Measurements from ENCODE around the gene FBXL16.
A peak's percentile ranks its signal among the peaks of the same experiment; 100 is the strongest.

FBXL16 gene

DNA sequence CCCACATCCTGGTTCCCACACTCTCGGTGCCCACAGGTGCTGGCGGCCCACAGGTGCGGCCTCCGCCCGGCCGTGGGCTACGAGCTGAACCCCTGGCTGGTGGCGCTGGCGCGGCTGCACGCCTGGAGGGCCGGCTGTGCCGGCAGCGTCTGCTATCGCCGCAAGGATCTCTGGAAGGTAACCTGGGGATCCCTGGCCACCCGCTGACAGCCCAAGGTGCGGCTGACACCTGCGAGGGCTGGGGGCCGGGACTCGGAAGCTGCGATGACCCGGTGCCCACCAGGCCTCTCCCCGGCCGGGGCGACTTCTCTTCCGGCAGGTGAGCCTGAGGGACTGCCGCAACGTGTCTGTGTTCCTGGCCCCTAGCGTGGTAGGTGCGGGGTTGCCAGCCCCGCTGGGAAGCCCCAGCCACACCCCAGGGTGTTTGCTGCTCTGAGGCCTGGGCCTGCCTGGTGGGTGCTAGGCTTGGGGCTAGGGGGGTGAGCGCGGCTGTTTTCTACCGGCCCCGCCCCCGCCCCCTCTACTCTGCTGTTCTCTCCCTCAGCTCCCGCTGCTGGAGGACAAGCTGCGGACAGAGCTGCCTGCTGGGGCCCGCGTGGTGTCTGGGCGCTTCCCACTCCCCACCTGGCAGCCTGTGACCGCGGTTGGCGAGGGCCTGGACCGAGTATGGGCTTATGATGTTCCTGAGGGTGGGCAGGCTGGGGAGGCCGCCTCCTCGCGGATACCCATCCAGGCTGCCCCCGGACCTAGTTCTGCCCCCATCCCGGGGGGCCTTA lies 16.4 kb upstream of the FBXL16 start:
- Histone ChIP-seq H2BK120ac (ENCODE audit: low read depth, low read length) (no peak overlapping the region), H3K4me1 (ENCODE audit: control insufficient read depth, low read depth, low read length) (peaks cover 4% of the 10 kb centered on the region), H3K4ac (ENCODE audit: low read depth, low read length) (no peak overlapping the region), H4K8ac (ENCODE audit: low read depth, low read length) (no peak overlapping the region), H3K23ac (ENCODE audit: low read length) (no peak overlapping the region), H3K27ac (ENCODE audit: low read depth, low read length) (no peak overlapping the region), H3K36me3 (ENCODE audit: control insufficient read depth, insufficient read depth, low read length) (no peaks in the 10 kb centered on the region), H3K18ac (ENCODE audit: low read length) (no peak overlapping the region), H2AK5ac (ENCODE audit: low read length) (no peak overlapping the region), H3K4me2 (ENCODE audit: low read length) (no peak overlapping the region), H2BK15ac (replicated peaks; ENCODE audit: low read depth) (no peak overlapping the region), H3K27me3 (ENCODE audit: insufficient read depth, low read length, poor library complexity) (no peaks in the 10 kb centered on the region), H3K9ac (ENCODE audit: low read length) (no peak overlapping the region), H2BK5ac (ENCODE audit: low read length) (no peak overlapping the region), H3K4me3 (ENCODE audit: low read length) (no peak overlapping the region), H3K79me1 (ENCODE audit: low read length) (no peaks in the 10 kb centered on the region), H3K56ac (ENCODE audit: low read length) (peak overlapping the region; percentile 49), H3K79me2 (ENCODE audit: control insufficient read depth, insufficient read depth, low read length) (no peaks in the 10 kb centered on the region), H4K5ac (ENCODE audit: low read length) (no peak overlapping the region)
- no peak for DNase-seq
- no CpG with 5 or more reads among the region's 51 CpGs for WGBS (ENCODE audit: extremely low coverage, insufficient coverage, low lambda C conversion rate)

GRCh38 chr16:720990-721764 lies 15.6 kb upstream of the FBXL16 start, which contains the start of gene ANTKMT:
ANTKMT (plus strand) TSS chr16:721146; CDS start chr16:721275, 129 bp downstream.
- H4K8ac ChIP-seq (ENCODE audit: low read depth, low read length), result no peak within 1 kb of the TSS
- peak; percentile 95 for DNase-seq
- peak within 1 kb of the TSS; percentile 95 for H3K9ac ChIP-seq (ENCODE audit: low read length)
- no peaks in the 10 kb centered on the region for H3K27me3 ChIP-seq (ENCODE audit: insufficient read depth, low read length, poor library complexity)
- no peaks in the 10 kb centered on the region for H3K79me2 ChIP-seq (ENCODE audit: control insufficient read depth, insufficient read depth, low read length)
- H2BK120ac ChIP-seq (ENCODE audit: low read depth, low read length), result no peak within 1 kb of the TSS
- H2AK5ac ChIP-seq (ENCODE audit: low read length), result no peak within 1 kb of the TSS
- H3K27ac ChIP-seq (ENCODE audit: low read depth, low read length), result peak within 1 kb of the TSS; percentile 80
- no peak within 1 kb of the TSS for H4K5ac ChIP-seq (ENCODE audit: low read length)
- no peaks in the 10 kb centered on the region for H3K36me3 ChIP-seq (ENCODE audit: control insufficient read depth, insufficient read depth, low read length)
- H2BK15ac ChIP-seq (replicated peaks; ENCODE audit: low read depth), result no peak within 1 kb of the TSS
- H3K56ac ChIP-seq (ENCODE audit: low read length), result peak within 1 kb of the TSS; percentile 98
- H3K4me1 ChIP-seq (ENCODE audit: control insufficient read depth, low read depth, low read length), result peaks cover 4% of the 10 kb centered on the region
- H2BK5ac ChIP-seq (ENCODE audit: low read length), result peak within 1 kb of the TSS; percentile 89
- H3K4me2 ChIP-seq (ENCODE audit: low read length), result peak within 1 kb of the TSS; percentile 92
- H3K4ac ChIP-seq (ENCODE audit: low read depth, low read length), result peak within 1 kb of the TSS; percentile 50
- WGBS (ENCODE audit: extremely low coverage, insufficient coverage, low lambda C conversion rate), result no CpG with 5 or more reads among the region's 106 CpGs
- no peaks in the 10 kb centered on the region for H3K79me1 ChIP-seq (ENCODE audit: low read length)
- peak within 1 kb of the TSS; percentile 66 for H3K23ac ChIP-seq (ENCODE audit: low read length)
- H3K18ac ChIP-seq (ENCODE audit: low read length), result peak within 1 kb of the TSS; percentile 54
- H3K4me3 ChIP-seq (ENCODE audit: low read length), result peak within 1 kb of the TSS; percentile 65

- Histone ChIP-seq H2BK15ac (replicated peaks; ENCODE audit: low read depth) (no peak overlapping the region), H3K23ac (ENCODE audit: low read length) (peak overlapping the region; percentile 66), H3K56ac (ENCODE audit: low read length) (peak overlapping the region; percentile 98), H2BK120ac (ENCODE audit: low read depth, low read length) (no peak overlapping the region), H3K36me3 (ENCODE audit: control insufficient read depth, insufficient read depth, low read length) (no peaks in the 10 kb centered on the region), H3K27me3 (ENCODE audit: insufficient read depth, low read length, poor library complexity) (peaks cover 4% of the 10 kb centered on the region), H3K27ac (ENCODE audit: low read depth, low read length) (peak overlapping the region; percentile 80), H3K79me2 (ENCODE audit: control insufficient read depth, insufficient read depth, low read length) (no peaks in the 10 kb centered on the region), H2BK5ac (ENCODE audit: low read length) (peak overlapping the region; percentile 89), H2AK5ac (ENCODE audit: low read length) (no peak overlapping the region), H3K4me1 (ENCODE audit: control insufficient read depth, low read depth, low read length) (peaks cover 4% of the 10 kb centered on the region), H4K5ac (ENCODE audit: low read length) (no peak overlapping the region), H3K18ac (ENCODE audit: low read length) (peak overlapping the region; percentile 35), H3K4me2 (ENCODE audit: low read length) (peak overlapping the region; percentile 92), H4K8ac (ENCODE audit: low read depth, low read length) (no peak overlapping the region), H3K79me1 (ENCODE audit: low read length) (no peaks in the 10 kb centered on the region), H3K9ac (ENCODE audit: low read length) (peak overlapping the region; percentile 95), H3K4ac (ENCODE audit: low read depth, low read length) (peak overlapping the region; percentile 50), H3K4me3 (ENCODE audit: low read length) (peak overlapping the region; percentile 65)
- peak; percentile 83 for DNase-seq
- WGBS (ENCODE audit: extremely low coverage, insufficient coverage, low lambda C conversion rate), result no CpG with 5 or more reads among the region's 38 CpGs
Observed at GRCh38 chr16:720447-720989, 14.9 kb upstream of the FBXL16 start.

GRCh38 chr16:719815-720446 lies 14.3 kb upstream of the FBXL16 start:
- H3K18ac ChIP-seq (ENCODE audit: low read length), result no peak overlapping the region
- H3K9ac ChIP-seq (ENCODE audit: low read length), result peak overlapping the region; percentile 95
- no peak for DNase-seq
- peaks cover 7% of the 10 kb centered on the region for H3K27me3 ChIP-seq (ENCODE audit: insufficient read depth, low read length, poor library complexity)
- H3K4me2 ChIP-seq (ENCODE audit: low read length), result peak overlapping the region; percentile 92
- H2BK120ac ChIP-seq (ENCODE audit: low read depth, low read length), result no peak overlapping the region
- no peak overlapping the region for H3K27ac ChIP-seq (ENCODE audit: low read depth, low read length)
- no peak overlapping the region for H4K5ac ChIP-seq (ENCODE audit: low read length)
- H3K56ac ChIP-seq (ENCODE audit: low read length), result peak overlapping the region; percentile 98
- no peaks in the 10 kb centered on the region for H3K79me2 ChIP-seq (ENCODE audit: control insufficient read depth, insufficient read depth, low read length)
- no peak overlapping the region for H4K8ac ChIP-seq (ENCODE audit: low read depth, low read length)
- no peak overlapping the region for H3K4me3 ChIP-seq (ENCODE audit: low read length)
- H3K23ac ChIP-seq (ENCODE audit: low read length), result no peak overlapping the region
- H2BK15ac ChIP-seq (replicated peaks; ENCODE audit: low read depth), result no peak overlapping the region
- H3K4me1 ChIP-seq (ENCODE audit: control insufficient read depth, low read depth, low read length), result peaks cover 4% of the 10 kb centered on the region
- no CpG with 5 or more reads among the region's 16 CpGs for WGBS (ENCODE audit: extremely low coverage, insufficient coverage, low lambda C conversion rate)
- H2AK5ac ChIP-seq (ENCODE audit: low read length), result no peak overlapping the region
- no peaks in the 10 kb centered on the region for H3K36me3 ChIP-seq (ENCODE audit: control insufficient read depth, insufficient read depth, low read length)
- H2BK5ac ChIP-seq (ENCODE audit: low read length), result no peak overlapping the region
- H3K4ac ChIP-seq (ENCODE audit: low read depth, low read length), result no peak overlapping the region
- no peaks in the 10 kb centered on the region for H3K79me1 ChIP-seq (ENCODE audit: low read length)

DNA sequence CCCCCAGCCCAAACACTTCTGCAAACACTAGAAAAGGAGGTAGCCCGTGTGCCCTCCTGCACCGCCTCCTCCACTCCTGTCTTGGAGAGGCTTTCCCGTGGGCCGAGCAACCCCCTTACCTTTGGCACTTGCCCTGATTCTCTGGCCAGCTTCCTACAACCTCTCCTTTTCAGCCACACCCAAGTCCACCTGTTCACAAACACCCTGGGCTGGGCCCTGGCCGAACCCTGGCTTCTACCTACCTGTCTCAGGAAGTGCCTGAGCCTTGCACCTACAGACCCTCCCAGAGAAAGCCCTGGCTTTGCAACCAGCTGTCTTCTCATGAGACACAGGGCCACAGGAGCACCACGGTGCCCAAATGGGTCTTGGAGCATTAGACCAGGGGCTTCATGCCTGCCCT lies 13.3 kb upstream of the FBXL16 start:
- no peak overlapping the region for H3K27ac ChIP-seq (ENCODE audit: low read depth, low read length)
- H3K4ac ChIP-seq (ENCODE audit: low read depth, low read length), result no peak overlapping the region
- no CpG with 5 or more reads among the region's 6 CpGs for WGBS (ENCODE audit: extremely low coverage, insufficient coverage, low lambda C conversion rate)
- no peaks in the 10 kb centered on the region for H3K36me3 ChIP-seq (ENCODE audit: control insufficient read depth, insufficient read depth, low read length)
- H3K27me3 ChIP-seq (ENCODE audit: insufficient read depth, low read length, poor library complexity), result peaks cover 7% of the 10 kb centered on the region
- no peak overlapping the region for H2BK120ac ChIP-seq (ENCODE audit: low read depth, low read length)
- no peak overlapping the region for H4K5ac ChIP-seq (ENCODE audit: low read length)
- H2BK5ac ChIP-seq (ENCODE audit: low read length), result no peak overlapping the region
- no peak overlapping the region for H2AK5ac ChIP-seq (ENCODE audit: low read length)
- H3K79me2 ChIP-seq (ENCODE audit: control insufficient read depth, insufficient read depth, low read length), result no peaks in the 10 kb centered on the region
- no peak overlapping the region for H3K23ac ChIP-seq (ENCODE audit: low read length)
- H3K18ac ChIP-seq (ENCODE audit: low read length), result no peak overlapping the region
- no peak overlapping the region for H2BK15ac ChIP-seq (replicated peaks; ENCODE audit: low read depth)
- no peak overlapping the region for H3K4me3 ChIP-seq (ENCODE audit: low read length)
- no peak overlapping the region for H3K4me2 ChIP-seq (ENCODE audit: low read length)
- H3K4me1 ChIP-seq (ENCODE audit: control insufficient read depth, low read depth, low read length), result peaks cover 4% of the 10 kb centered on the region
- DNase-seq, result no peak
- no peak overlapping the region for H4K8ac ChIP-seq (ENCODE audit: low read depth, low read length)
- no peak overlapping the region for H3K9ac ChIP-seq (ENCODE audit: low read length)
- H3K79me1 ChIP-seq (ENCODE audit: low read length), result no peaks in the 10 kb centered on the region
- no peak overlapping the region for H3K56ac ChIP-seq (ENCODE audit: low read length)

All from mesendoderm (in vitro differentiated cells).